Activated naive CD8-positive, alpha-beta T cell treated with anti-CD3 and anti-CD28 coated beads, Interleukin-2, amount 10 ng/mL, durations not matched to agents 7 days and 5 days (primary cell): ENCODE measurements around the gene UBA5. TPM values are rescaled to one million over a fixed set of nuclear protein-coding genes. Genes with fewer than 3 reads are reported as not detected.

Experiments used
- total RNA-seq, 2 experiments: library from RNA; stranded (reverse); gene quantifications; one replicate each; pipeline ENCODE4 v1.2.3, GENCODE V29; 2021

Gene UBA5
- total RNA-seq, 2 experiments from 2014 or later, result 33.6 to 43.3 TPM

Other genes starting within 250 kb of the UBA5 start
- gene DNAJC13, start 242.8 kb upstream of the UBA5 start, total RNA-seq, result 10 to 100 TPM; 38.5 to 40.4 TPM
- gene ACKR4, start 63.1 kb upstream of the UBA5 start, total RNA-seq, result not detected
- gene ACAD11, start 520 bp upstream of the UBA5 start, total RNA-seq, result 10 to 100 TPM; 18.5 to 19.4 TPM
- gene NPHP3, start 62.1 kb downstream of the UBA5 start, total RNA-seq, result 10 to 100 TPM; 31.5 to 32.2 TPM